K562 (cell line): Measurements from ENCODE around the gene PTRHD1. TPM values are rescaled to one million over a fixed set of nuclear protein-coding genes. Genes with fewer than 3 reads are reported as not detected.

Source experiments
- ATAC-seq: fragments of 200-7000 bp; cut with Tn5 transposase; 3 replicates; pipeline ENCODE4 v1.9.1; 2020; ENCODE audit warnings: moderate library complexity
- BruUV-seq: library from RNA; stranded (reverse); fragments of 400-500 nt; replicated peaks from 2 replicates; lab custom pipeline; 2021; lab: Mats Ljungman, UMichigan
- CTCF ChIA-PET: fragments of 300-600 bp; formaldehyde crosslinking; extraction: SDS; loops from one replicate; lab custom pipeline; 2021; ENCODE audit warnings: low intra/inter-chr PET ratio; lab: Yijun Ruan, JAX
- POLR2A ChIA-PET: fragments of 300-600, 350-650 bp; sonication (Branson Sonifier 250); formaldehyde crosslinking; extraction: SDS; loops from one replicate; lab custom pipeline; 2021; ENCODE audit warnings: antibody characterized with exemption, inconsistent platforms; lab: Yijun Ruan, JAX
- DNase-seq, 4 experiments: peaks; one replicate each; pipeline versions ENCODE4 v3.0.0 to v3.0.0-alpha.2; 2011 to 2018; ENCODE audit warnings: low spot score in 3 of 4, mixed read lengths in 3 of 4; ENCODE audit errors: extremely low read depth in 1 of 4
- FAIRE-seq: peaks from 2 replicates; lab custom pipeline; 2011; peaks lifted over from hg19 to GRCh38; lab: Jason Lieb, UNC
- H2AFZ ChIP-seq: 2 replicates; pipeline ENCODE4 v1.6.0; 2011; ENCODE audit warnings: low read depth, low read length, control low read depth, inconsistent platforms
- H3K27ac ChIP-seq: fragments of 200-600 bp; 3 replicates; pipeline ENCODE4 v1.8.0; 2011; ENCODE audit warnings: low read depth, mild to moderate bottlenecking, control low read depth, inconsistent platforms, low read length, moderate library complexity, mixed read lengths; ENCODE audit errors: extremely low read depth
- H3K27me3 ChIP-seq, 2 experiments: fragments of 300-600 bp in 1 of 2; 2 replicates in 1 of 2; 3 replicates in 1 of 2; pipeline versions ENCODE4 v1.6.0 to v1.8.0; 2011; ENCODE audit warnings: inconsistent platforms in 2 of 2, low read length in 2 of 2, mild to moderate bottlenecking in 1 of 2, mixed read lengths in 1 of 2, moderate library complexity in 1 of 2; ENCODE audit not compliant: control insufficient read depth in 2 of 2, insufficient read depth in 2 of 2
- H3K36me3 ChIP-seq: fragments of 300-600 bp; 3 replicates; pipeline ENCODE4 v1.8.0; 2011; ENCODE audit warnings: mild to moderate bottlenecking, low read length, inconsistent platforms; ENCODE audit not compliant: control insufficient read depth, insufficient read depth
- H3K4me1 ChIP-seq, 2 experiments: fragments of 200-600 bp in 1 of 2; replicated peaks in 1 of 2; 2 replicates in 1 of 2; 3 replicates in 1 of 2; pipeline versions ENCODE4 v1.5.1 to v1.8.0; 2011; ENCODE audit warnings: inconsistent platforms in 2 of 2, low read length in 2 of 2, mild to moderate bottlenecking in 1 of 2, mixed read lengths in 1 of 2, moderate library complexity in 1 of 2; ENCODE audit not compliant: control insufficient read depth in 2 of 2, insufficient read depth in 2 of 2
- H3K4me2 ChIP-seq: 2 replicates; pipeline ENCODE4 v1.6.1; 2011; ENCODE audit warnings: low read length, control low read depth, inconsistent platforms, mixed read lengths; ENCODE audit not compliant: insufficient read depth
- H3K4me3 ChIP-seq: fragments of 200-600 bp; sonication (generic), shearing (Covaris generic); 2 replicates; pipeline ENCODE4 v1.5.1; 2016; ENCODE audit warnings: control low read depth, inconsistent platforms
- H3K79me2 ChIP-seq: fragments of 200-600 bp; 3 replicates; pipeline ENCODE4 v1.8.0; 2011; ENCODE audit warnings: low read length, inconsistent platforms; ENCODE audit not compliant: control insufficient read depth, insufficient read depth
- H3K9ac ChIP-seq, 2 experiments: 2 replicates each; pipeline versions ENCODE4 v1.6.0 to v1.6.1; 2011; ENCODE audit warnings: low read depth in 2 of 2, low read length in 2 of 2, control low read depth in 1 of 2, inconsistent platforms in 1 of 2, mild to moderate bottlenecking in 1 of 2, mixed read lengths in 1 of 2; ENCODE audit not compliant: insufficient read depth in 1 of 2
- H3K9me1 ChIP-seq: one replicate; pipeline ENCODE4 v1.6.0; 2011; ENCODE audit warnings: inconsistent platforms, mild to moderate bottlenecking, low read length, moderate library complexity; ENCODE audit not compliant: control insufficient read depth, insufficient read depth
- H3K9me3 ChIP-seq: replicated peaks from 2 replicates; pipeline ENCODE4 v1.5.1; 2011; ENCODE audit warnings: low read depth, low read length, inconsistent platforms; ENCODE audit not compliant: control insufficient read depth, insufficient read depth
- H4K20me1 ChIP-seq: replicated peaks from 2 replicates; pipeline ENCODE4 v1.6.1; 2011; ENCODE audit warnings: low read length, inconsistent platforms, mixed read lengths; ENCODE audit not compliant: control insufficient read depth, insufficient read depth
- CCNT2 ChIP-seq: IDR thresholded peaks from 2 replicates; pipeline ENCODE4 v1.6.1; 2011; ENCODE audit warnings: borderline replicate concordance, low read depth, mild to moderate bottlenecking, moderate library complexity, mixed read lengths, low read length; ENCODE audit not compliant: insufficient read length; ENCODE audit errors: extremely low read depth
- CHD4 ChIP-seq: fragments of 200-600 bp; sonication (generic); IDR thresholded peaks from 3 replicates; pipeline ENCODE4 v1.6.1; 2012; ENCODE audit warnings: low read depth, mild to moderate bottlenecking, mixed read lengths, low read length, inconsistent platforms; ENCODE audit not compliant: insufficient read depth, insufficient replicate concordance, poor library complexity, severe bottlenecking
- CTCF ChIP-seq, 3 experiments: IDR thresholded peaks in 2 of 3; conservative IDR thresholded peaks in 1 of 3; 2 replicates each; pipeline ENCODE4 v1.5.1; 2011 to 2012; ENCODE audit warnings: low read length in 3 of 3, mild to moderate bottlenecking in 3 of 3, control low read depth in 2 of 3, improper control_type of control experiment in 1 of 3, inconsistent platforms in 1 of 3, low read depth in 1 of 3, mixed read lengths in 1 of 3, moderate library complexity in 1 of 3; ENCODE audit not compliant: insufficient read depth in 2 of 3
- ESRRA ChIP-seq: fragments of 450-650 bp; IDR thresholded peaks from 2 replicates; pipeline ENCODE4 v1.6.1; 2014; ENCODE audit warnings: low read depth, mild to moderate bottlenecking, moderate library complexity, borderline replicate concordance
- ETV5 ChIP-seq: sonication (generic); formaldehyde crosslinking; IDR thresholded peaks from 2 replicates; pipeline ENCODE4 v1.4.0; 2020; ENCODE audit warnings: low read depth, mild to moderate bottlenecking, missing genetic modification reagents
- FIP1L1 ChIP-seq: fragments of 200-400 bp; formaldehyde crosslinking; IDR thresholded peaks from 2 replicates; pipeline ENCODE4 v1.6.1; 2018; ENCODE audit warnings: mild to moderate bottlenecking, low read depth, low read length; ENCODE audit not compliant: poor library complexity, severe bottlenecking
- FUS ChIP-seq: fragments of 200-400 bp; formaldehyde crosslinking; optimal IDR thresholded peaks from 2 replicates; pipeline ENCODE3; 2017; ENCODE audit warnings: low read depth, low read length
- HDAC6 ChIP-seq: IDR thresholded peaks from 2 replicates; pipeline ENCODE4 v1.6.1; 2012; ENCODE audit warnings: low read depth, mild to moderate bottlenecking, control low read depth, inconsistent platforms, low read length, moderate library complexity
- HEY1 ChIP-seq: fragments of 250-450 bp; sonication (Bioruptor Pico); IDR thresholded peaks from 2 replicates; pipeline ENCODE4 v1.5.0; 2020; ENCODE audit warnings: mild to moderate bottlenecking, moderate library complexity, borderline replicate concordance
- PHB ChIP-seq: fragments of 250-450 bp; sonication (Bioruptor Pico); IDR thresholded peaks from 2 replicates; pipeline ENCODE4 v1.5.0; 2021
- RBFOX2 ChIP-seq: fragments of 200-400 bp; formaldehyde crosslinking; IDR thresholded peaks from 2 replicates; pipeline ENCODE4 v1.6.1; 2017; ENCODE audit warnings: low read depth, mild to moderate bottlenecking, low read length, moderate library complexity
- RFX5 ChIP-seq: IDR thresholded peaks from 2 replicates; pipeline ENCODE4 v1.6.1; 2011; ENCODE audit warnings: low read depth, mild to moderate bottlenecking, improper control_type of control experiment, low read length
- ZC3H8 ChIP-seq: fragments of 450-650 bp; IDR thresholded peaks from 2 replicates; pipeline ENCODE4 v1.6.1; 2017
- ZNF165 ChIP-seq: fragments of 250-450 bp; sonication (Bioruptor Pico); IDR thresholded peaks from 2 replicates; pipeline ENCODE4 v1.4.0; 2020; ENCODE audit warnings: borderline replicate concordance
- ZNF316 ChIP-seq: fragments of 450-650 bp; IDR thresholded peaks from 2 replicates; pipeline ENCODE4 v1.6.1; 2016
- WGBS: fragments of 100-300 bp; shearing (Covaris generic); methylation state at CpG from one replicate; pipeline ENCODE4 v1.1.6; 2016; ENCODE audit warnings: low coverage, mixed read lengths; ENCODE audit not compliant: insufficient coverage; ENCODE audit errors: missing lambda C conversion rate; 5-methylcytosine and 5-hydroxymethylcytosine counted together
- in situ Hi-C: fragments of 300-500 bp; cut with MboI; formaldehyde crosslinking; loops from 4 replicates; pipeline ENCODE4 v1.15.0; 2018; ENCODE audit warnings: inconsistent platforms, mixed read lengths
- intact Hi-C: fragments of 100-400 bp; cut with micrococcal nuclease; formaldehyde crosslinking; loops from 2 replicates; pipeline ENCODE4 v1.14.2; 2022
- polyA plus RNA-seq, 8 experiments: library from polyadenylated mRNA; depleted of rRNA in 4 of 8; stranded (reverse) in 5 of 8; unstranded in 3 of 8; fragments of >200 nt; fragmentation: Nextera tagmentation in 2 of 8; fragmentation: Illumina TruSeq in 1 of 8; extraction: Ambion mirVana in 2 of 8; extraction: Trizol in 1 of 8; gene quantifications; 2 replicates each; pipeline versions ENCODE4 v1.2.1 to v1.2.3, GENCODE V29; 2011 to 2014; ENCODE audit warnings: inconsistent platforms in 1 of 8, missing spikeins in 1 of 8
- total RNA-seq, 7 experiments: library from RNA; depleted of rRNA in 6 of 7; stranded (reverse); fragments of >200 nt in 6 of 7; fragmentation: Illumina TruSeq in 2 of 7; extraction: Trizol in 2 of 7; gene quantifications; 2 replicates each; pipeline versions ENCODE4 v1.2.1 to v1.2.3, GENCODE V29; 2011 to 2021; ENCODE audit warnings: low replicate concordance in 1 of 7
- TF ChIP-seq, protein P1 (sequence below): sonication (generic); formaldehyde crosslinking; IDR thresholded peaks from 2 replicates; pipeline ENCODE4 v1.8.0; 2022; ENCODE audit warnings: mild to moderate bottlenecking, missing genetic modification reagents
- TF ChIP-seq, protein P2 (sequence below), 2 experiments: fragments of 250-450 bp in 1 of 2; fragments of 450-650 bp in 1 of 2; sonication (Bioruptor Pico) in 1 of 2; IDR thresholded peaks; 2 replicates each; pipeline versions ENCODE4 v1.6.1 to v1.8.0; 2016 to 2021; ENCODE audit warnings: mild to moderate bottlenecking in 2 of 2, moderate library complexity in 2 of 2, missing compliant biosample characterization in 1 of 2, missing genetic modification characterization in 1 of 2

Gene PTRHD1
- total and polyA plus RNA-seq, 9 of the 15 experiments (the other 6 are each of a cell fraction or from before 2014, with no cell fraction given) = 15.8 to 83.2 (median 46.6) TPM

- H3K9ac ChIP-seq = no peak overlapping the region
- H4K20me1 ChIP-seq = no peaks in the 10 kb centered on the region
- no peaks in the 10 kb centered on the region for H3K4me1 ChIP-seq
- no peaks in the 10 kb centered on the region for H3K27me3 ChIP-seq
- ATAC-seq = no peak
- H2AFZ ChIP-seq = no peak overlapping the region
- H3K79me2 ChIP-seq = no peaks in the 10 kb centered on the region
- POLR2A ChIA-PET = interaction anchor here (1.5 kb wide), 1 partner anchor 8 kb away, joined by 6 read pairs; no protein-coding TSS in a partner anchor
- no peak overlapping the region for H3K4me2 ChIP-seq
- H3K36me3 ChIP-seq = peaks cover 21% of the 10 kb centered on the region
- in situ Hi-C loops = no loop called here
- TF ChIP-seq CTCF (IDR thresholded peaks at IDR 0.05 in 2 of 3, conservative IDR thresholded peaks at IDR 0.05 in 1 of 3; ENCODE audit: insufficient read depth in 2 of 3, low read depth in 1 of 3, low read length in 3 of 3) = no peak
- TF ChIP-seq, protein P1, sequence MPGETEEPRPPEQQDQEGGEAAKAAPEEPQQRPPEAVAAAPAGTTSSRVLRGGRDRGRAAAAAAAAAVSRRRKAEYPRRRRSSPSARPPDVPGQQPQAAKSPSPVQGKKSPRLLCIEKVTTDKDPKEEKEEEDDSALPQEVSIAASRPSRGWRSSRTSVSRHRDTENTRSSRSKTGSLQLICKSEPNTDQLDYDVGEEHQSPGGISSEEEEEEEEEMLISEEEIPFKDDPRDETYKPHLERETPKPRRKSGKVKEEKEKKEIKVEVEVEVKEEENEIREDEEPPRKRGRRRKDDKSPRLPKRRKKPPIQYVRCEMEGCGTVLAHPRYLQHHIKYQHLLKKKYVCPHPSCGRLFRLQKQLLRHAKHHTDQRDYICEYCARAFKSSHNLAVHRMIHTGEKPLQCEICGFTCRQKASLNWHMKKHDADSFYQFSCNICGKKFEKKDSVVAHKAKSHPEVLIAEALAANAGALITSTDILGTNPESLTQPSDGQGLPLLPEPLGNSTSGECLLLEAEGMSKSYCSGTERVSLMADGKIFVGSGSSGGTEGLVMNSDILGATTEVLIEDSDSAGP = no peak
- TF ChIP-seq ZC3H8 = no peak
- no peak for TF ChIP-seq HEY1 (CRISPR knock-in tag)
- no peak for TF ChIP-seq CHD4
- no peak for TF ChIP-seq ESRRA
- TF ChIP-seq CCNT2 = no peak
- no peak for TF ChIP-seq ZNF316
- TF ChIP-seq PHB = no peak
- no peak for TF ChIP-seq RBFOX2
- no peak for TF ChIP-seq RFX5
- TF ChIP-seq ZNF165 (CRISPR knock-in tag) = no peak
- no peak for TF ChIP-seq FUS
- no peak for TF ChIP-seq FIP1L1
- TF ChIP-seq, protein P2, sequence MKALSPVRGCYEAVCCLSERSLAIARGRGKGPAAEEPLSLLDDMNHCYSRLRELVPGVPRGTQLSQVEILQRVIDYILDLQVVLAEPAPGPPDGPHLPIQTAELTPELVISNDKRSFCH (CRISPR knock-in tag; IDR thresholded peaks at IDR 0.05) = no peak
- TF ChIP-seq, protein P2 (tag; IDR thresholded peaks at IDR 0.05) = no peak
- no peak for TF ChIP-seq ETV5 (CRISPR knock-in tag)
- no peak for TF ChIP-seq HDAC6
- TF ChIP-seq, all 486 proteins: peak for 0
- no peak for FAIRE-seq
- CTCF ChIA-PET = no interaction called here
- DNase-seq = no peak
- Histone ChIP-seq H3K27ac (no peak overlapping the region), H3K4me3 (no peak overlapping the region), H3K9me3 (no peaks in the 10 kb centered on the region), H3K9me1 (no peaks in the 10 kb centered on the region)
- intact Hi-C loops = no loop called here
- WGBS = 72% methylated on average over 2 of the region's 2 CpGs
- BruUV-seq = no TSS peak
These were observed 47.4 kb downstream of the PTRHD1 start for GRCh38 chr2:24745825-24746224.
